HUDEP-2 (cell line): ENCODE data around the gene KCNH8.

Source experiments
- DNase-seq, 76 experiments: peaks; one replicate each; lab custom pipeline; 2025; ENCODE audit not compliant: unreplicated experiment in 76 of 76; lab: John Stamatoyannopoulos, UW

Gene KCNH8

GRCh38 chr3:19467761-19468160 lies 319.5 kb downstream of the KCNH8 start:
- no peak for DNase-seq

- no peak for DNase-seq
Observed at GRCh38 chr3:19471138-19471537, 322.8 kb downstream of the KCNH8 start.

- DNase-seq, result no peak
Observed at GRCh38 chr3:19473971-19474580, 325.8 kb downstream of the KCNH8 start.

- DNase-seq, result no peak
Observed at GRCh38 chr3:19476281-19476680, 328.0 kb downstream of the KCNH8 start.

- no peak for DNase-seq
Observed at GRCh38 chr3:19485267-19485666, 337.0 kb downstream of the KCNH8 start.

- DNase-seq, result no peak
Observed at GRCh38 chr3:19487386-19487785, 339.1 kb downstream of the KCNH8 start.

- DNase-seq, result no peak
Observed at GRCh38 chr3:19488939-19489338, 340.6 kb downstream of the KCNH8 start.

GRCh38 chr3:19489936-19490335 lies 341.6 kb downstream of the KCNH8 start:
- no peak for DNase-seq

GRCh38 chr3:19506171-19506570 lies 357.9 kb downstream of the KCNH8 start:
- DNase-seq, result no peak

- peak in 3 of 76 experiments; percentile 3 to 10 (median 6) for DNase-seq
Observed at GRCh38 chr3:19522305-19522704, 374.0 kb downstream of the KCNH8 start.

- no peak for DNase-seq
Observed at GRCh38 chr3:19526071-19526470, 377.8 kb downstream of the KCNH8 start.

- no peak for DNase-seq
Observed at GRCh38 chr3:19527746-19528145, 379.4 kb downstream of the KCNH8 start.

GRCh38 chr3:19531426-19531825 lies 383.1 kb downstream of the KCNH8 start:
- DNase-seq, result no peak

GRCh38 chr3:19539518-19540392 lies 391.4 kb downstream of the KCNH8 start:
- DNase-seq, result no peak

GRCh38 chr3:19540464-19540863 lies 392.2 kb downstream of the KCNH8 start:
- no peak for DNase-seq

- DNase-seq, result no peak
Observed at GRCh38 chr3:19541284-19541683, 393.0 kb downstream of the KCNH8 start.

GRCh38 chr3:19543212-19543841 lies 395.0 kb downstream of the KCNH8 start:
- peak in 9 of 76 experiments; percentile 0 to 18 (median 1) for DNase-seq

GRCh38 chr3:19547665-19548464 lies 399.6 kb downstream of the KCNH8 start:
- DNase-seq, result no peak

- no peak for DNase-seq
Observed at GRCh38 chr3:19559724-19560442, 411.6 kb downstream of the KCNH8 start.

- DNase-seq, result no peak
Observed at GRCh38 chr3:19573644-19574043, 425.3 kb downstream of the KCNH8 start.
